ENCODE data around the gene ZNF280A. TPM values are rescaled to one million over a fixed set of nuclear protein-coding genes. Genes with fewer than 3 reads are reported as not detected.

The ZNF280A gene
- total and polyA plus RNA-seq, 2 of the 8 experiments (the other 6 are each of a cell fraction or from before 2014, with no cell fraction given), result 0.09 to 0.61 TPM

DNA sequence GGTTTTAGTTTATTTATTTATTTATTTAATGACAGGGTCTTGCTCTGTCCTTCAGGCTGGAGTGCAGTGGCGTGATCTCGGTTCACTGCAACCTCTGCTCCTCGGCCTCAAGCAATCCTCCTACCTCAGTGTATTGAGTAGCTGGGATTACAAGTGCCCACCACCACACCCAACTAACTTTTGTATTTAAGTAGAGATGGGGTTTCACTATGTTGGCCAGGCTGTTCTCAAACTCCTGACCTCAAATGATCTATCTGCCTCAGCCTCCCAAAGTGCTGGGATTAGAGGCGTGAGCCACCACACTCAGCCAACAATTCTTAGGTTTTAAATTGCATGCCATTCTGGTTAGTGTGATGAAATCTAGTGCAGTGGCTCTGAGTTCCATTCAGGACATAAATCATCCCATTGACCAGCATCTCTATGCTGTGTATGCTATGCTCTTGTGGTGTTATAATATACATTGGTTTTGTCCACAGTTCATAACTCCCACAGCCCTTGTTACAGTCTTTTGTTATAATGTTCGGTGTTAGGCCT is 40.0 kb downstream of the ZNF280A start:
- H3K79me2 ChIP-seq (ENCODE audit: control insufficient read depth in 1 of 2, insufficient read depth in 2 of 2, low read length in 2 of 2), result no peaks in the 10 kb centered on the region
- no peak overlapping the region for H2BK12ac ChIP-seq (ENCODE audit: low read depth, low read length)
- no peak overlapping the region for H3K9ac ChIP-seq (replicated peaks in 1 of 4; ENCODE audit: extremely low read depth in 1 of 4, low read depth in 3 of 4, low read length in 3 of 4)
- no peak overlapping the region for H2AK5ac ChIP-seq (ENCODE audit: low read depth, low read length)
- no peak for DNase-seq (ENCODE audit: low read depth in 1 of 2, low spot score in 2 of 2)
- no peaks in the 10 kb centered on the region for H4K20me1 ChIP-seq (replicated peaks in 1 of 2; ENCODE audit: control insufficient read depth in 1 of 2, insufficient read depth in 2 of 2, low read length in 2 of 2)
- WGBS, 2 experiments (ENCODE audit: extremely low coverage in 1 of 2, insufficient coverage in 1 of 2, insufficient read length in 1 of 2, insufficient replicate concordance in 2 of 2, low coverage in 1 of 2, low lambda C conversion rate in 2 of 2, missing lambda C conversion rate in 1 of 2), result 91% methylated on average over 5 of the region's 5 CpGs; no CpG with 5 or more reads in 1 of the 2 experiments
- H3K14ac ChIP-seq (ENCODE audit: insufficient read length), result no peak overlapping the region
- H3K23me2 ChIP-seq (ENCODE audit: low read depth, low read length), result no peaks in the 10 kb centered on the region
- H3K4me1 ChIP-seq (replicated peaks in 1 of 4; ENCODE audit: control insufficient read depth in 3 of 4, insufficient read depth in 4 of 4, low read length in 3 of 4), result no peaks in the 10 kb centered on the region
- H4K5ac ChIP-seq (ENCODE audit: insufficient read length, low read depth, low read length), result no peak overlapping the region
- no peak overlapping the region for H2BK15ac ChIP-seq (ENCODE audit: low read length)
- no peak overlapping the region for H4K91ac ChIP-seq (replicated peaks; ENCODE audit: insufficient read length, low read length)
- no peaks in the 10 kb centered on the region for H3K36me3 ChIP-seq (ENCODE audit: control insufficient read depth in 2 of 4, insufficient read depth in 4 of 4, low read length in 3 of 4)
- H2BK120ac ChIP-seq (replicated peaks; ENCODE audit: low read depth, low read length), result no peak overlapping the region
- no peak overlapping the region for H2BK5ac ChIP-seq (ENCODE audit: low read depth, low read length)
- no peak overlapping the region for H3K18ac ChIP-seq (ENCODE audit: extremely low read depth, low read length)
- H3K56ac ChIP-seq (replicated peaks; ENCODE audit: insufficient read length, low read depth, low read length), result no peak overlapping the region
- H2AFZ ChIP-seq (ENCODE audit: low read length), result no peak overlapping the region
- H3K79me1 ChIP-seq (ENCODE audit: low read depth, low read length), result no peaks in the 10 kb centered on the region
- H3K4me3 ChIP-seq (ENCODE audit: extremely low read depth in 1 of 4, insufficient read depth in 2 of 4, low read depth in 3 of 4, low read length in 4 of 4), result no peak overlapping the region
- no peak overlapping the region for H3K23ac ChIP-seq (ENCODE audit: insufficient read length)
- H4K8ac ChIP-seq (ENCODE audit: extremely low read depth, insufficient read depth, low read length), result no peak overlapping the region
- H3K27me3 ChIP-seq (replicated peaks in 1 of 4; ENCODE audit: control insufficient read depth in 3 of 4, extremely low read depth in 1 of 4, insufficient read depth in 3 of 4, low read length in 3 of 4), result peaks cover 0 to 26% (median 5%) of the 10 kb centered on the region in 4 experiments; a peak in 4 of 7 replicates
- no peaks in the 10 kb centered on the region for H3K9me3 ChIP-seq (ENCODE audit: insufficient read depth in 2 of 2, low read depth in 1 of 2, low read length in 1 of 2)
- no peak overlapping the region for H3K27ac ChIP-seq (ENCODE audit: low read depth, low read length)
- CTCF ChIA-PET (ENCODE audit: partially characterized antibody), result interaction anchor here (0.8 to 7.9 kb wide), 5 partner anchors 14 to 476 kb away, joined by 3 to 45 read pairs (median 4); no protein-coding TSS in a partner anchor
- no peak overlapping the region for H3K4me2 ChIP-seq (ENCODE audit: insufficient read depth in 1 of 2, low read depth in 2 of 2, low read length in 2 of 2)
- POLR2A ChIA-PET (ENCODE audit: partially characterized antibody), result no interaction called here
- no peak for FAIRE-seq
- H2BK20ac ChIP-seq (ENCODE audit: low read length), result no peak overlapping the region
- no peak overlapping the region for H3K4ac ChIP-seq (replicated peaks; ENCODE audit: insufficient read length, low read depth, low read length)
- TF ChIP-seq KDM5A (IDR thresholded peaks at IDR 0.05; ENCODE audit: low read length) (no peak), JUN (IDR thresholded peaks at IDR 0.05; ENCODE audit: low read depth, low read length) (no peak), EP300 (IDR thresholded peaks at IDR 0.05; ENCODE audit: borderline replicate concordance in 1 of 2, low read depth in 2 of 2, low read length in 2 of 2) (no peak), RXRA (IDR thresholded peaks at IDR 0.05; ENCODE audit: insufficient read depth, low read depth, low read length) (no peak), GTF2F1 (IDR thresholded peaks at IDR 0.05; ENCODE audit: borderline replicate concordance, low read depth, low read length) (no peak), CHD2 (IDR thresholded peaks at IDR 0.05; ENCODE audit: low read length) (no peak), TAF7 (optimal IDR thresholded peaks at IDR 0.05; ENCODE audit: borderline replicate concordance, low read depth, low read length) (no peak), RFX5 (IDR thresholded peaks at IDR 0.05; ENCODE audit: borderline replicate concordance, low read depth, low read length) (no peak), TEAD4 (IDR thresholded peaks at IDR 0.05; ENCODE audit: low read depth, low read length) (no peak), TBP (IDR thresholded peaks at IDR 0.05; ENCODE audit: low read depth, low read length) (no peak), KDM4A (IDR thresholded peaks at IDR 0.05; ENCODE audit: low read depth, low read length, severe bottlenecking) (no peak)
- TF ChIP-seq, protein P1, sequence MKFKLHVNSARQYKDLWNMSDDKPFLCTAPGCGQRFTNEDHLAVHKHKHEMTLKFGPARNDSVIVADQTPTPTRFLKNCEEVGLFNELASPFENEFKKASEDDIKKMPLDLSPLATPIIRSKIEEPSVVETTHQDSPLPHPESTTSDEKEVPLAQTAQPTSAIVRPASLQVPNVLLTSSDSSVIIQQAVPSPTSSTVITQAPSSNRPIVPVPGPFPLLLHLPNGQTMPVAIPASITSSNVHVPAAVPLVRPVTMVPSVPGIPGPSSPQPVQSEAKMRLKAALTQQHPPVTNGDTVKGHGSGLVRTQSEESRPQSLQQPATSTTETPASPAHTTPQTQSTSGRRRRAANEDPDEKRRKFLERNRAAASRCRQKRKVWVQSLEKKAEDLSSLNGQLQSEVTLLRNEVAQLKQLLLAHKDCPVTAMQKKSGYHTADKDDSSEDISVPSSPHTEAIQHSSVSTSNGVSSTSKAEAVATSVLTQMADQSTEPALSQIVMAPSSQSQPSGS (IDR thresholded peaks at IDR 0.05; ENCODE audit: low read length), result no peak

Measured in H1 (cell line).